Measurements from ENCODE around the gene MME. TPM values are rescaled to one million over a fixed set of nuclear protein-coding genes. Genes with fewer than 3 reads are reported as not detected.

Gene MME
- total RNA-seq, 2 experiments from 2014 or later, result not detected

- H3K4me3 Mint-ChIP-seq, result no peak overlapping the region
- no peak for DNase-seq
- H3K36me3 Mint-ChIP-seq (ENCODE audit: low read depth), result no peaks in the 10 kb centered on the region
- CTCF ChIA-PET, result no interaction called here
- no peak overlapping the region for H3K27ac Mint-ChIP-seq
- POLR2A ChIA-PET, result no interaction called here
- no peaks in the 10 kb centered on the region for H3K4me1 Mint-ChIP-seq
- H3K9me3 Mint-ChIP-seq, result no peaks in the 10 kb centered on the region
- H3K27me3 Mint-ChIP-seq, result no peaks in the 10 kb centered on the region
These were observed 148.6 kb downstream of the MME start for GRCh38 chr3:155228676-155229075.

GRCh38 chr3:155229086-155229485 is 149.0 kb downstream of the MME start:
- Mint-ChIP-seq H3K4me1 (no peaks in the 10 kb centered on the region), H3K4me3 (no peak overlapping the region), H3K9me3 (no peaks in the 10 kb centered on the region), H3K27ac (no peak overlapping the region), H3K27me3 (no peaks in the 10 kb centered on the region), H3K36me3 (ENCODE audit: low read depth) (no peaks in the 10 kb centered on the region)
- CTCF ChIA-PET, result no interaction called here
- DNase-seq, result no peak
- POLR2A ChIA-PET, result no interaction called here

- no peaks in the 10 kb centered on the region for H3K36me3 Mint-ChIP-seq (ENCODE audit: low read depth)
- H3K9me3 Mint-ChIP-seq, result no peaks in the 10 kb centered on the region
- no peak for DNase-seq
- H3K27me3 Mint-ChIP-seq, result no peaks in the 10 kb centered on the region
- ChIA-PET POLR2A (no interaction called here), CTCF (no interaction called here)
- no peak overlapping the region for H3K4me3 Mint-ChIP-seq
- no peak overlapping the region for H3K27ac Mint-ChIP-seq
- no peaks in the 10 kb centered on the region for H3K4me1 Mint-ChIP-seq
These were observed 150.3 kb downstream of the MME start for GRCh38 chr3:155230382-155230781.

GRCh38 chr3:155231792-155232191 is 151.7 kb downstream of the MME start:
- POLR2A ChIA-PET, result no interaction called here
- DNase-seq, result no peak
- Mint-ChIP-seq H3K36me3 (ENCODE audit: low read depth) (no peaks in the 10 kb centered on the region), H3K4me1 (no peaks in the 10 kb centered on the region), H3K4me3 (no peak overlapping the region), H3K9me3 (peaks cover 2% of the 10 kb centered on the region), H3K27ac (no peak overlapping the region), H3K27me3 (no peaks in the 10 kb centered on the region)
- CTCF ChIA-PET, result no interaction called here

- H3K27me3 Mint-ChIP-seq, result no peaks in the 10 kb centered on the region
- no peak overlapping the region for H3K27ac Mint-ChIP-seq
- no peaks in the 10 kb centered on the region for H3K4me1 Mint-ChIP-seq
- no peaks in the 10 kb centered on the region for H3K36me3 Mint-ChIP-seq (ENCODE audit: low read depth)
- DNase-seq, result no peak
- peaks cover 2% of the 10 kb centered on the region for H3K9me3 Mint-ChIP-seq
- H3K4me3 Mint-ChIP-seq, result no peak overlapping the region
- POLR2A ChIA-PET, result no interaction called here
- CTCF ChIA-PET, result no interaction called here
These were observed 152.5 kb downstream of the MME start for GRCh38 chr3:155232605-155233004.

GRCh38 chr3:155233213-155233612 is 153.1 kb downstream of the MME start:
- H3K4me3 Mint-ChIP-seq, result no peak overlapping the region

More at GRCh38 chr3:155233213-155233612, 153.1 kb downstream of the MME start:
- Mint-ChIP-seq H3K9me3 (peaks cover 2% of the 10 kb centered on the region), H3K36me3 (ENCODE audit: low read depth) (no peaks in the 10 kb centered on the region), H3K27ac (no peak overlapping the region), H3K4me1 (no peaks in the 10 kb centered on the region), H3K27me3 (no peaks in the 10 kb centered on the region)
- CTCF ChIA-PET, result no interaction called here
- POLR2A ChIA-PET, result no interaction called here
- DNase-seq, result no peak

Other genes with a start within 250 kb of the MME start
- gene STRIT1, start 213.4 kb downstream of the MME start, total RNA-seq, result not detected

Measured in activated CD4-positive, alpha-beta memory T cell treated with anti-CD3 and anti-CD28 coated beads, Interleukin-2, amount 10 ng/mL, durations not matched to agents 7 days and 5 days (primary cell).